NCI-H187 treated with DMSO at 0.1 percent for 48 hours (cell line): ENCODE results near the gene POLR2C.
"Not testable (repeated sequence)": the region's sequence is repeated elsewhere in the genome, so short reads cannot be mapped to it uniquely, and the experiment has no call there.

Source experiments
- DNase-seq: peaks from one replicate; lab custom pipeline; 2025; lab: John Stamatoyannopoulos, UW

POLR2C gene

GRCh38 chr16:57462209-57462977 is at the start of gene POLR2C:
POLR2C (plus strand) TSS chr16:57462679; CDS start chr16:57462725, 46 bp downstream.
- no peak for DNase-seq

DNA sequence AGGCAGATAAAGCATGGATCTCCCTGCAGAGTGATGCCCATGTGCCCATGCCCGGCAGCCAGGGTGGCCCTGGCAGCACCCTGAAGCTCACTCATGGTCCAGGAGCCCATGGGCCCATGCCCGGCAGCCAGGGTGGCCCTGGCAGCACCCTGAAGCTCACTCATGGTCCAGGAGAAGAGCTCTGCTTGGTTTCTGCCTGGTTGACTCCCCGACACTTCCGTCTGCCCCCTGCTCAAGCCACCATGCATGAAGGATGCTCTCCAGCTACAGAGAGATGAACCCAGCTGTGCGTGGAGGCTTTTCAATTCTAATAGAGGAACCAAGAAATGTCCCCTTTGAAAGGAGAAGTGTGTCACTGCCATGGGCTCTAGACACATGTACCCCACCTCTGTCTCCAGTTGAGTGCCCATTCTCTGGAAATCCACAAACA is 49.2 kb upstream of the POLR2C start:
- no peak for DNase-seq

DNA sequence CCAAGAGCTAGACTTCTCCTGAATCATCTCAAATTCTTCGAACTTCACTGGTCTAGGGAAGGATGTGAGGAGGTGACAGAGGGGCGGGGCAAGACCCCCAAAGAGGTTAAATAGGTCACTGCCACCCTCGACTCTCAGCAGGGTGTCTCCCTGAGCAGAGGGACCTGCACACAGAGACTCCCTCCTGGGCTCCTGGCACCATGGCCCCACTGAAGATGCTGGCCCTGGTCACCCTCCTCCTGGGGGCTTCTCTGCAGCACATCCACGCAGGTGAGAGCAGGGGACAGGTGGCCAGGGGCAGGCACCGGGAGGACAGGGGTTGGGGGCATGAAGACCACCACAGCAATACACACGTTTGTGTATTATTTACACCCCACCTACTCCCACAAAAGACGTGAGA is 48.7 kb upstream of the POLR2C start:
- DNase-seq: no peak

- DNase-seq: no peak
These were observed 46.4 kb upstream of the POLR2C start for GRCh38 chr16:57416084-57416483.

GRCh38 chr16:57419506-57419905 is 43.0 kb upstream of the POLR2C start:
- no peak for DNase-seq

- no peak for DNase-seq
These were observed 40.2 kb upstream of the POLR2C start for GRCh38 chr16:57422026-57422944.

DNA sequence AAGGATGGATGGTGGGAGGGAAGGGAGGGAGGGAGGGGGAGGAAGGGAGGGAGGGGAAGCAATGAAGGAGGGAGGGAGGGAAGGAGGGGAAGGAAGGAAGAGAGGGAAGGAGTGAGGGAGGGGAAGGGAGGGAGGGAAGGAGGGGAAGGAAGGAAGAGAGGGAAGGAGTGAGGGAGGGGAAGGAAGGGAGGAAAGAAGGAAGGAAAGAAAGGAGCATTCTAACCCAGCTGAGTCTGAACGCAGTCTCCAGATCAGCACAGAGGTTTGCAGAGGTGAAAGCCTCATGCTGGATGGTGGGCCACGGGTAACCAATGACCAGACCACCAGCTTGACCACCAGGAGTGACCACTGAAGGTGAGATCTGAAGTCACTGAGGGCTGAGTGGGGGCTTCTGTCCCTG is 39.3 kb upstream of the POLR2C start:
- no peak for DNase-seq

- no peak for DNase-seq
These were observed 37.9 kb upstream of the POLR2C start for GRCh38 chr16:57424583-57424982.

GRCh38 chr16:57426356-57426755 is 36.1 kb upstream of the POLR2C start:
- no peak for DNase-seq

DNA sequence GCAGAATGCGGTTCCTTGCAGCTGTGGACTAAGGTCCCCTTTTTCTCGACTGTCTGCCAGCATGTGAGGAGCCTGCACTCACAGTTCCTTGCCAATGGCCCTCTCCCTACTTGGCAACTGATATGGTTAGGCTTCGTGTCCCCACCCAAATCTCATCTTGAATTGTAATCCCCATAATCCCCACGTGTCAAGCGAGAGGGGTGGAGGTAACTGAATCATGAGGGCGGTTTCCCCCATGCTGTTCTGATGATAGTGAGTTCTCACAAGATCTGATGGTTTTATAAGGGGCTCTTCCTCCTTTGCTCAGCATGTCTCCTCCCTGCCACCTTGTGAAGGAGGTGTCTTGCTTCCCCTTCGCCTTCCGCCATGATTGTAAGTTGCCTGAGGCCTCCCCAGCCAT is 35.2 kb upstream of the POLR2C start:
- no peak for DNase-seq

DNA sequence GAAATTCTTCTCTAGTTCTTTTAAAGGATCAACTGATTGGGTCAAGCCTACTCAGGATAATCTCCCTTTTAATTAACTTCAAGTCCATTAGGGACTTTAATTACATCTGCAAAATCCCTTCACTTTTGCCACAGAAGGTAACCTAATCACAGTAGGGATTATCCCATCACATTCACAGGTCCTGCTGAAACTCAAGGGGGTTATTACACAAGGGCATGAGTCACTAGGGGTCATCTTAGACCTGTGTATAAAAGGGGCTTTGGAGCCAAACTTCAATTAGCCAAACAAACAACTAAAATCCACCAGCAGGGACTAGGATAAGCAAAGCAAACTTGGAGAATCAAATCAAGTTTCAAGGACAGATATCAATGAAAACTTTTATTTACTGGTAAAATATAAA is 34.7 kb upstream of the POLR2C start:
- no peak for DNase-seq

GRCh38 chr16:57430955-57431354 is 31.5 kb upstream of the POLR2C start:
- DNase-seq: no peak

GRCh38 chr16:57432505-57432904 is 30.0 kb upstream of the POLR2C start:
- DNase-seq: no peak

DNA sequence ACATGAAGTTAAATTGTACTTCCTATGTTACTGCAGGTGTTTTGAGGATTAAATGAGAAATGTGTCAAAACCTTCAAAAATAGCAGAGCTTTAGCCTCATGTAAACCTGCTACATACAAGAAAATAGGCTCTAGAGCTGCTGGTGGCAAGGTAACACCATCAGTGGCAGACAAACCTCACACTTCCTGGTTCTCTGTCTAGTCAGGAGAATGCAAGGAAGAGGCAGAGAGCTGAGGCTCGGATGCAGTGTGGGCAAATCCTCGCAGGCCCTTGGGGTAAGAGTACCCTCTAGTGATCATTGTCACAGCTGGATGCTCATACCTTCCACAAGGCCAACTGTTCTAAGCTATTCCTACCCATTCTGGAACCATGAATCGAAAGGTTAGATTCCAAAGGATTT is 29.5 kb upstream of the POLR2C start:
- DNase-seq: no peak

DNA sequence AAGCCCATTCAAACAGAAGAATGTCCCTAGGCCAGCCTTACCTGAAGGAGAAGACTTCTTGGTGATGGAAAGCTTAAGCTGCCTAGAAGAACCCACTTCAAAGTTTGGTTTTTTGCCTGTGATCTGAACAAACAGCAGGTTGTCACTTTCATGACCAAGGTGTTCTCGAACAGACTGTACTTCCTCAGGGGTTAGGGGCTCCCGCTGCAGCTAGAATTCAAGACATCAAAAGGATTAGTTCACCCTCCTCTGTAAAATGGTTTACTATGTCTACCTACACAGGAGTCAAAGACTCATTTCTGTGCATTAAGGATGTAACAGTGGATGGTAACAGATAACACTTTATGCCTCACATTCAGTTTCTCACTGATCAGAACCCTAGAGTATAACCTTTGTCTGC is 28.5 kb upstream of the POLR2C start:
- no peak for DNase-seq

GRCh38 chr16:57435838-57436237 is 26.6 kb upstream of the POLR2C start:
- no peak for DNase-seq

DNA sequence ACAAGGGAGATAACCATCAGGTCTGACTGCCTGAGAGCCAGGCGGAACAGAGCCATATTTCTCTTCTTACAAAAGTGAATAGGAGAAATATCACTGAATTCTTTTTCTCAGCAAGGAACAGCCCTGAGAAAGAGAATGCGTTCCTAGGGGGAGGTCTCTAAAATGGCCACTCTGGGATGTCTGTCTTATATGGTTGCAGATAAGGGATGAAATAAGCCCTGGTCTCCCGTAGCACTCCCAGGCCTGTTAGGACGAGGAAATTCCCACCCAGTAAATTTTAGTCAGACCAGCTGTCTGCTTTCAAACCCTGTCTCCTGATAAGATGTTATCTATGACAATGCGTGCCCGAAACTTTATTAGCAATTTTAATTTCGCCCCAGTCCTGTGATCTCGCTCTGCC is 22.5 kb upstream of the POLR2C start:
- DNase-seq: not testable (repeated sequence)

DNA sequence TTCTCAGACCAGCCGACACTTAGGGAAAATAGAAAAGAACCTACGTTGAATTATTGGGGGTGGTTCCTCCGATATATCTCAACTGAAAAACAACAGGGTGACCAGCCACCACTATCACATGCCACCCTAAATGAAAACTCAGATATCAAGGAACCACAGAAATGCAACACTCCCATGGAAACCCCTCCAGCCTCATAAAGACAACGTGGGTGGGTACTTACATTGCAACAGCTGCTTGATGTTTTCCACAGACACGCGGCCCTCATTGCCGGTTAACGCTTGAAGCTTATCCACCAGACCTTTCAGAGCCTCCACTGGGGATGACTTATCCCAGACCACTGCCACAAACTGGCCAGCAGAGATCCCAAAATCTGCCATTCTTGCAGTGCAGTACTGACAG is 21.9 kb upstream of the POLR2C start:
- not testable (repeated sequence) for DNase-seq

DNA sequence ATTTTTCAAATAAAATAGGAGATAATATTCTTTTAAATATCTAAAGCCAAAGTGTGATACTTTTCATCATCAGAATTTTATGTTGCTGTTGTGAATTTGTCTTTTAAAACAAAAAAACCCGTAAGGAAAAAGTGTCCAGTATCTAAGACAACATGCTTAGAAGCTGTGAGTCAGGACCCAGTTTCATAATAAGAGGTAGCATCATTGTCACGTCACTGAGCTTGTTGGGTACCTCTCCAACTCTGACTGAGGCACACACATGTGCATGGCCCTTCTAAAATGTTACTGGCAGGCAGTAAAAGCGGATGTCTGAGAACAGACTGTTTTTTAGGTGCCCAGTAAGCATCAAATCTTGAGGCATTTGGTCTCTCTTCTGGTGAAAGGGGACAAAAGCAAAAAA is 17.8 kb upstream of the POLR2C start:
- no peak for DNase-seq

GRCh38 chr16:57445510-57445909 is 17.0 kb upstream of the POLR2C start:
- DNase-seq: no peak

- DNase-seq: no peak
These were observed 15.8 kb upstream of the POLR2C start for GRCh38 chr16:57446531-57447185.

GRCh38 chr16:57447186-57447962 is 15.1 kb upstream of the POLR2C start, which contains the start of the genes CIAPIN1 and COQ9:
CIAPIN1 (minus strand) TSS chr16:57447385; CDS start chr16:57440928, 6,457 bp downstream.
COQ9 (plus strand) TSS chr16:57447479; CDS start chr16:57447506, 27 bp downstream.
- peak; percentile 15 for DNase-seq
